Endometrium (tissue), 2 donors: ENCODE measurements around the gene ZFR2.

Experiments used
- FAIRE-seq: peaks from 2 replicates; lab custom pipeline; 2012; peaks lifted over from hg19 to GRCh38; lab: Jason Lieb, UNC
- donor health status: control.
- donor health status: control.

ZFR2 gene

GRCh38 chr19:3813473-3814392 is 55.1 kb downstream of the ZFR2 start:
- FAIRE-seq: no peak

- no peak for FAIRE-seq
Observed at GRCh38 chr19:3810708-3811355, 58.0 kb downstream of the ZFR2 start.

- no peak for FAIRE-seq
Observed at GRCh38 chr19:3809881-3810707, 58.7 kb downstream of the ZFR2 start.

- FAIRE-seq: no peak
Observed at GRCh38 chr19:3808420-3809143, 60.3 kb downstream of the ZFR2 start.

GRCh38 chr19:3807574-3808354 is 61.1 kb downstream of the ZFR2 start:
- FAIRE-seq: no peak

GRCh38 chr19:3807131-3807480 is 61.7 kb downstream of the ZFR2 start:
- FAIRE-seq: no peak

GRCh38 chr19:3805859-3806258 is 63.0 kb downstream of the ZFR2 start:
- FAIRE-seq: no peak

GRCh38 chr19:3804429-3804828 is 64.4 kb downstream of the ZFR2 start:
- no peak for FAIRE-seq

- FAIRE-seq: no peak
Observed at GRCh38 chr19:3803986-3804385, 64.9 kb downstream of the ZFR2 start.

- FAIRE-seq: no peak
Observed at GRCh38 chr19:3803114-3803888, 65.5 kb downstream of the ZFR2 start.

- FAIRE-seq: no peak
Observed at GRCh38 chr19:3801412-3802096, 67.3 kb downstream of the ZFR2 start.

GRCh38 chr19:3800996-3801395 is 67.8 kb downstream of the ZFR2 start:
- no peak for FAIRE-seq

- FAIRE-seq: no peak
Observed at GRCh38 chr19:3798137-3798536, 70.7 kb downstream of the ZFR2 start.

- FAIRE-seq: no peak
Observed at GRCh38 chr19:3796358-3796757, 72.5 kb downstream of the ZFR2 start.

GRCh38 chr19:3793799-3794198 is 75.0 kb downstream of the ZFR2 start:
- FAIRE-seq: no peak

- FAIRE-seq: no peak
Observed at GRCh38 chr19:3792114-3792513, 76.7 kb downstream of the ZFR2 start.

GRCh38 chr19:3790941-3791340 is 77.9 kb downstream of the ZFR2 start:
- FAIRE-seq: no peak

GRCh38 chr19:3790209-3790734 is 78.6 kb downstream of the ZFR2 start:
- FAIRE-seq: no peak

GRCh38 chr19:3788996-3789778 is 79.7 kb downstream of the ZFR2 start:
- no peak for FAIRE-seq
